ENCODE results near the gene CDS2.

GRCh38 chr20:5192570-5193431 is 66.0 kb downstream of the CDS2 start:
- TF ChIP-seq EZH2phosphoT487 (IDR thresholded peaks at IDR 0.05; ENCODE audit: borderline replicate concordance) (no peak), CTCF (IDR thresholded peaks at IDR 0.05 in 2 of 3, conservative IDR thresholded peaks at IDR 0.05 in 1 of 3; ENCODE audit: borderline replicate concordance in 1 of 3, insufficient read depth in 1 of 3, low read depth in 2 of 3, low read length in 2 of 3) (no peak; a peak in 1 of 6 replicates)
